Measurements from ENCODE around the gene CREB3L2.

CREB3L2 gene

DNA sequence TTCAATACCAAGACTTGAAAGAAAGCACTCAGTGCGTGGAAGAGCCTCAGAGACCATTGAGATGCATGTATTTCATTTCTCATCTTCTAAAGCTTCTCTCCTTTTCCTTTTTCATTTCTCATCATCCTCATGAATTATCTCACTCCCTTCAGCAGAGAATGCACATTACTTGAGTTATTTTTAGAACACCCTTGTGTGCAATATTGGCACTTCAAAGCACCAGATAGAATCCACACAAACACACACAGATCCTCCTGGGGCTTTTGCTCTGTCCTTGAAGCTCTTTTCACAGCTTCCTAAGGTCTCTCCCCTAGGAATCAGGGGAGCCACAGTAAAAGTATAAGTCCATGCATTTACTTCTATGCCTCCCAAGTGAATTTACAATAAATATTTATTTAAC lies 173.4 kb downstream of the CREB3L2 start:
- DNase-seq (ENCODE audit: extremely low spot score) = no peak
- no peak for TF ChIP-seq CTBP1 (IDR thresholded peaks at IDR 0.05; ENCODE audit: borderline replicate concordance)
- no peak for TF ChIP-seq ZNF384 (IDR thresholded peaks at IDR 0.05)
- CTCF ChIA-PET = no interaction called here
- POLR2A ChIA-PET = no interaction called here

DNA sequence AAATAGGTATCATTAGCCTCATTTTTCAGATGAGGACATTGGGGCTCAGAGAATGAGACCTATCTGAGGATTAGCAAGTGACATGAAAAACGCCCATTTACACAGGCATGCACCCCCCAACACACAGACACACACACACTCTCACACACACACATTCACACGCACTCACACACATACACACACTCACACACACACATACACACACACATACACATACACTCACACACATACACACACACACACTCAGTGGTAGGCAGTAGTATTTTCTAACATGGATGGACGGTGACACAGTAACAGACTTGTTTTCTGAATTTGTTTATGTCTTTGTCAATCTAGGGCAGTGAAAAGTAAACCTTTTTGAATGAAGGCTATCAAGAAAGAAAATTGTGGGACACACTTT lies 176.4 kb downstream of the CREB3L2 start:
- TF ChIP-seq TARDBP (IDR thresholded peaks at IDR 0.05) = no peak
- no peak for TF ChIP-seq FOXA1 (IDR thresholded peaks at IDR 0.05)
- no peak for TF ChIP-seq FOXM1 (IDR thresholded peaks at IDR 0.05; ENCODE audit: borderline replicate concordance)
- no peak for TF ChIP-seq L3MBTL2 (conservative IDR thresholded peaks at IDR 0.05)
- no peak for TF ChIP-seq ELF4 (IDR thresholded peaks at IDR 0.05)
- TF ChIP-seq SUZ12 (IDR thresholded peaks at IDR 0.05) = no peak
- TF ChIP-seq, protein P1, sequence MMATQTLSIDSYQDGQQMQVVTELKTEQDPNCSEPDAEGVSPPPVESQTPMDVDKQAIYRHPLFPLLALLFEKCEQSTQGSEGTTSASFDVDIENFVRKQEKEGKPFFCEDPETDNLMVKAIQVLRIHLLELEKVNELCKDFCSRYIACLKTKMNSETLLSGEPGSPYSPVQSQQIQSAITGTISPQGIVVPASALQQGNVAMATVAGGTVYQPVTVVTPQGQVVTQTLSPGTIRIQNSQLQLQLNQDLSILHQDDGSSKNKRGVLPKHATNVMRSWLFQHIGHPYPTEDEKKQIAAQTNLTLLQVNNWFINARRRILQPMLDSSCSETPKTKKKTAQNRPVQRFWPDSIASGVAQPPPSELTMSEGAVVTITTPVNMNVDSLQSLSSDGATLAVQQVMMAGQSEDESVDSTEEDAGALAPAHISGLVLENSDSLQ (IDR thresholded peaks at IDR 0.05) = no peak
- no peak for TF ChIP-seq CTBP1 (IDR thresholded peaks at IDR 0.05; ENCODE audit: borderline replicate concordance)
- no peak for TF ChIP-seq HDGF (IDR thresholded peaks at IDR 0.05; ENCODE audit: borderline replicate concordance)
- no peak for TF ChIP-seq ARNT (IDR thresholded peaks at IDR 0.05)
- TF ChIP-seq NFRKB (IDR thresholded peaks at IDR 0.05) = no peak
- TF ChIP-seq FOXK2 (IDR thresholded peaks at IDR 0.05) = no peak
- TF ChIP-seq BHLHE40 (IDR thresholded peaks at IDR 0.05; ENCODE audit: borderline replicate concordance) = no peak
- ChIA-PET POLR2A (no interaction called here), CTCF (no interaction called here)
- no peak for DNase-seq (ENCODE audit: extremely low spot score)

All from HEK293T (cell line).